ENCODE measurements around the gene LRP8. TPM values are rescaled to one million over a fixed set of nuclear protein-coding genes. Genes with fewer than 3 reads are reported as not detected.

The LRP8 gene
- total RNA-seq, 1 donor from 2014 or later, result 21.1 TPM

- intact Hi-C loops (cut with DNase I), result no loop called here
- H3K4me3 ChIP-seq, result no peak overlapping the region
Measured at GRCh38 chr1:53298045-53298637, 29.7 kb downstream of the LRP8 start.

DNA sequence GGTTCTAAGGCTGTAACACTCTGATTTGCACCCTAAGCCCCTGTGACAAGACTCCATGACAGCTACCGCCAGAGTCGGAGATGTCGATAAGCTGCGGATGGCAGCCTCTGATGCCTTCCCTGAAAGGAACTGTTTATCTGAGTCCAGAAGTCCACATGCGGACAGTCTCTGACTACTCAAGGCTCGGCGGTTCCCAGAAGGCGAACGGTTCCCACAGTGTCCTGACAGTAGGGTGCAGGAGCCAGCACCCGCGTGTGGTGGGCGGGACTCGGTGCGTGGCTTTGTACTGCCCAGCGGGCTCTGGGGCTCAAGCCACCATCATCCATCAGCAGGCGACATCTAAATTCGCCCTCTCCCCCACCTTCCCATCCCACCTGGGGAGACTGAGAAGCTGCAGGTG, 30.7 kb downstream of the LRP8 start:
- no peak overlapping the region for H3K4me3 ChIP-seq
- H3K36me3 ChIP-seq, result no peaks in the 10 kb centered on the region
- no peak overlapping the region for H3K27ac ChIP-seq
- intact Hi-C loops (cut with DNase I), result no loop called here
- TF ChIP-seq CTCF (IDR thresholded peaks at IDR 0.05), result no peak
- TF ChIP-seq POLR2AphosphoS5 (IDR thresholded peaks at IDR 0.05; ENCODE audit: insufficient read depth in 1 of 2, low read depth in 1 of 2), result no peak
- TF ChIP-seq POLR2A (IDR thresholded peaks at IDR 0.05), result no peak
- no peaks in the 10 kb centered on the region for H3K27me3 ChIP-seq
- DNase-seq (ENCODE audit: extremely low spot score in 2 of 2), result no peak
- H3K9me3 ChIP-seq, result no peaks in the 10 kb centered on the region
- H3K4me1 ChIP-seq, result peaks cover 33% of the 10 kb centered on the region

More at GRCh38 chr1:53298045-53298637, 29.7 kb downstream of the LRP8 start:
- Histone ChIP-seq H3K27me3 (no peaks in the 10 kb centered on the region), H3K9me3 (no peaks in the 10 kb centered on the region), H3K4me1 (peaks cover 29% of the 10 kb centered on the region), H3K36me3 (no peaks in the 10 kb centered on the region), H3K27ac (no peak overlapping the region)
- DNase-seq (ENCODE audit: extremely low spot score in 2 of 2), result no peak
- no peak for TF ChIP-seq POLR2A (IDR thresholded peaks at IDR 0.05)
- TF ChIP-seq CTCF (IDR thresholded peaks at IDR 0.05), result no peak
- TF ChIP-seq POLR2AphosphoS5 (IDR thresholded peaks at IDR 0.05; ENCODE audit: insufficient read depth in 1 of 2, low read depth in 1 of 2), result no peak

DNA sequence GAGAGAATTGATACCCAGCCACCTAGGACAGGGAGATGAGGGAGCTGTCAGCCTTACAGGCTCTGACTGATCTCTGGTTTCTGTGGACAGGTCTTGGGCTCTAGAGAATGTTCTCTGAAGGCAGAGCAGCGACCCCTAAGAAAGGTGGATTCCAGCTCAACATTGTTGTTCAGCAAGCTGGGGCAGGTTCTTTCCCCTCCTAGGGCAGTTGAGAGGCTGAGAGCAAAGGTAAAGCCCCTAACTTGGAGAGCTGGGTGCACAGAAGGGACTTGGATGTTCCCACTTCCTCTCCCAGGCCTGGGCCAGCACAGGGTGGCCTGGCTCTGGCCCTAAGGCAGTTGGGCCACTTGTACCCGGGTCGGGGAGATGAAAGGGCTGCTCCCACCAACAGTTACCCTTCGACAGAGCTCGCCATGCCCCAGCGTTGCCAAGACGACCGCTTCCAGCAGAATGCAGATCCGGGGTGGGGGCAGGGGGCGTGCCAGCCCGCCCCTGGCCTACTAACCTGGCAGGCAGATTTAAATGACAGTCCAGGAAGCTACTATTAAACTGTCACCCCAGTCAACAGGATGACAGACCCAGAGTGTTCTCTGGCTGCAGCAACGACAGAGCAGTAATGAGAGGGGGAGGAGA, 31.6 kb downstream of the LRP8 start:
- TF ChIP-seq POLR2A (IDR thresholded peaks at IDR 0.05) (no peak), CTCF (IDR thresholded peaks at IDR 0.05) (no peak), POLR2AphosphoS5 (IDR thresholded peaks at IDR 0.05; ENCODE audit: insufficient read depth in 1 of 2, low read depth in 1 of 2) (no peak)
- Histone ChIP-seq H3K27ac (no peak overlapping the region), H3K9me3 (no peaks in the 10 kb centered on the region), H3K4me1 (peaks cover 33% of the 10 kb centered on the region), H3K36me3 (no peaks in the 10 kb centered on the region), H3K27me3 (no peaks in the 10 kb centered on the region), H3K4me3 (no peak overlapping the region)
- intact Hi-C loops (cut with DNase I), result no loop called here
- DNase-seq (ENCODE audit: extremely low spot score in 2 of 2), result no peak

- intact Hi-C loops (cut with DNase I), result no loop called here
- H3K27me3 ChIP-seq, result no peaks in the 10 kb centered on the region
- no peak overlapping the region for H3K27ac ChIP-seq
- TF ChIP-seq POLR2AphosphoS5 (IDR thresholded peaks at IDR 0.05; ENCODE audit: insufficient read depth in 1 of 2, low read depth in 1 of 2) (no peak), POLR2A (IDR thresholded peaks at IDR 0.05) (no peak), CTCF (IDR thresholded peaks at IDR 0.05) (no peak)
- H3K9me3 ChIP-seq, result no peaks in the 10 kb centered on the region
- DNase-seq (ENCODE audit: extremely low spot score in 2 of 2), result no peak
- H3K4me3 ChIP-seq, result no peak overlapping the region
- H3K36me3 ChIP-seq, result no peaks in the 10 kb centered on the region
- H3K4me1 ChIP-seq, result peaks cover 33% of the 10 kb centered on the region
Measured at GRCh38 chr1:53295726-53296116, 32.1 kb downstream of the LRP8 start.

DNA sequence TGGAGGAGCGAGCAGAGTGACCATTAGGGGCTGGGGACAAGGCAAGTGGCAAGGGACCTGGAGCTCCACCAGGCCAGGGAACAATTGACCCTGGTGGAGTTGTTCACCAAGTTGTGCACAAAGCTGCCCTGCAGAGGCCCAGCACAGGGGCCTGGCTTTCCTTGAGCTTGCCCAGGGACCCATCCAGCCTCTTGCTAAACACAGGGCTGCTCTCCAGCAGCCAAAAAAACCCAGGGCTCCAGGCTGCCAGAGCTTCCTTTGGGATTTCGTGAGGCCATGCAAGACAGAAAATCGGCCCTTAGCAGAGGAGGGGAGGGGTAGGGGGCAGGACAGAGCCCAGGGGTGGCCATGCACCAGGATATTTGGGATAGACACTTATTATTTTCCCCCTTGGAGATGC, 32.6 kb downstream of the LRP8 start:
- intact Hi-C loops (cut with DNase I), result no loop called here
- Histone ChIP-seq H3K9me3 (no peaks in the 10 kb centered on the region), H3K27ac (no peak overlapping the region), H3K36me3 (no peaks in the 10 kb centered on the region), H3K27me3 (no peaks in the 10 kb centered on the region), H3K4me1 (peaks cover 33% of the 10 kb centered on the region), H3K4me3 (no peak overlapping the region)
- DNase-seq (ENCODE audit: extremely low spot score in 2 of 2), result no peak
- TF ChIP-seq CTCF (IDR thresholded peaks at IDR 0.05), result no peak
- TF ChIP-seq POLR2A (IDR thresholded peaks at IDR 0.05), result no peak
- no peak for TF ChIP-seq POLR2AphosphoS5 (IDR thresholded peaks at IDR 0.05; ENCODE audit: insufficient read depth in 1 of 2, low read depth in 1 of 2)
